Brain microvascular endothelial cell (primary cell): ENCODE data around the gene LRG1.

Experiments
- DNase-seq: peaks from one replicate; pipeline ENCODE4 v3.0.0-alpha.2; 2020
- H3K27ac ChIP-seq: fragments of 250-450 bp; sonication (Bioruptor Pico); 2 replicates; pipeline ENCODE4 v1.5.1; 2020; ENCODE audit warnings: mild to moderate bottlenecking, moderate library complexity
- H3K27me3 ChIP-seq: fragments of 250-450 bp; sonication (Bioruptor Pico); replicated peaks from 2 replicates; pipeline ENCODE4 v1.5.1; 2020; ENCODE audit warnings: mild to moderate bottlenecking
- H3K36me3 ChIP-seq: fragments of 250-450 bp; sonication (Bioruptor Pico); replicated peaks from 2 replicates; pipeline ENCODE4 v1.5.1; 2020; ENCODE audit warnings: mild to moderate bottlenecking
- H3K4me3 ChIP-seq: 2 replicates; pipeline ENCODE4 v1.5.1; 2011; ENCODE audit warnings: low read depth, mild to moderate bottlenecking, control low read depth, low read length, moderate library complexity
- in situ Hi-C: cut with HindIII; loops from 2 replicates; pipeline ENCODE4 v1.10.0; 2017; ENCODE audit warnings: low sequenced_read_pairs, low pct_ligation_motif_present
- TF ChIP-seq, protein P1 (sequence below): IDR thresholded peaks from 2 replicates; pipeline ENCODE4 v1.5.1; 2011; ENCODE audit warnings: low read depth, mild to moderate bottlenecking, moderate library complexity, low read length, control low read depth, inconsistent platforms; ENCODE audit errors: missing control alignments

The LRG1 gene

DNA sequence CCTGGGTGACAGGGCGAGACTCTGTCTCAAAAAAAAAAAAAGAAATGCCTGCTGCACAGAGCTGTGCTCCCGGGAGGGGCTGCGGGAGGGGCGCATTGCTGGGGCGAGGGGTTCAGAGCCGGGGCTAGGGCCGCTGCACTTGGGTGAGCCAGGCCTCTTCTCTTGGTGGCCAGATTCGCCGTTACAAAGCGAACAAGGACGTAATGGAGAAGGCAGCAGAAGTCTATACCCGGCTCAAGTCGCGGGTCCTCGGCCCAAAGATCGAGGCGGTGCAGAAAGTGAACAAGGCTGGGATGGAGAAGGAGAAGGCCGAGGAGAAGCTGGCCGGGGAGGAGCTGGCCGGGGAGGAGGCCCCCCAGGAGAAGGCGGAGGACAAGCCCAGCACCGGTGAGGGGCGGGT lies 40.5 kb downstream of the LRG1 start:
- DNase-seq: no peak
- Histone ChIP-seq H3K36me3 (peaks cover 64% of the 10 kb centered on the region), H3K4me3 (no peak overlapping the region), H3K27ac (no peak overlapping the region), H3K27me3 (no peaks in the 10 kb centered on the region)
- in situ Hi-C loops: no loop called here
- TF ChIP-seq, protein P1, sequence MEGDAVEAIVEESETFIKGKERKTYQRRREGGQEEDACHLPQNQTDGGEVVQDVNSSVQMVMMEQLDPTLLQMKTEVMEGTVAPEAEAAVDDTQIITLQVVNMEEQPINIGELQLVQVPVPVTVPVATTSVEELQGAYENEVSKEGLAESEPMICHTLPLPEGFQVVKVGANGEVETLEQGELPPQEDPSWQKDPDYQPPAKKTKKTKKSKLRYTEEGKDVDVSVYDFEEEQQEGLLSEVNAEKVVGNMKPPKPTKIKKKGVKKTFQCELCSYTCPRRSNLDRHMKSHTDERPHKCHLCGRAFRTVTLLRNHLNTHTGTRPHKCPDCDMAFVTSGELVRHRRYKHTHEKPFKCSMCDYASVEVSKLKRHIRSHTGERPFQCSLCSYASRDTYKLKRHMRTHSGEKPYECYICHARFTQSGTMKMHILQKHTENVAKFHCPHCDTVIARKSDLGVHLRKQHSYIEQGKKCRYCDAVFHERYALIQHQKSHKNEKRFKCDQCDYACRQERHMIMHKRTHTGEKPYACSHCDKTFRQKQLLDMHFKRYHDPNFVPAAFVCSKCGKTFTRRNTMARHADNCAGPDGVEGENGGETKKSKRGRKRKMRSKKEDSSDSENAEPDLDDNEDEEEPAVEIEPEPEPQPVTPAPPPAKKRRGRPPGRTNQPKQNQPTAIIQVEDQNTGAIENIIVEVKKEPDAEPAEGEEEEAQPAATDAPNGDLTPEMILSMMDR: no peak

DNA sequence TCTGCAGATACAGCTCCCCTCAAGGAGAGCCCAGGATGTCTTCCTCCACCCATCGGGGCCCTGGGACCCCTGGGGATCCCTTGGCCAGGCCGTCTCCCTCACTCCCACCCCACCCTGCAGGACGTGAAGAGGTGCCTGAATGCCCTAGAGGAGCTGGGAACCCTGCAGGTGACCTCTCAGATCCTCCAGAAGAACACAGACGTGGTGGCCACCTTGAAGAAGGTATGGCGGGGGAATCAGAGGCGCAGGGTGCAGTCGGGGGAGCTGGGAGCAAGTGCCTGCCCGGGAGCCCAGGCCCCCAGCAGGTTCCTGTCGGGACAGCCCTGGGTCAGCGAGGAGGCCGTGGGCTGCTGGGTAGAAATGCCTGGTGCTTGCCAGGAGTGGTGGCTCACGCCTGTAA lies 41.1 kb downstream of the LRG1 start:
- Histone ChIP-seq H3K27me3 (no peaks in the 10 kb centered on the region), H3K36me3 (peaks cover 70% of the 10 kb centered on the region)
- in situ Hi-C loops: no loop called here

DNA sequence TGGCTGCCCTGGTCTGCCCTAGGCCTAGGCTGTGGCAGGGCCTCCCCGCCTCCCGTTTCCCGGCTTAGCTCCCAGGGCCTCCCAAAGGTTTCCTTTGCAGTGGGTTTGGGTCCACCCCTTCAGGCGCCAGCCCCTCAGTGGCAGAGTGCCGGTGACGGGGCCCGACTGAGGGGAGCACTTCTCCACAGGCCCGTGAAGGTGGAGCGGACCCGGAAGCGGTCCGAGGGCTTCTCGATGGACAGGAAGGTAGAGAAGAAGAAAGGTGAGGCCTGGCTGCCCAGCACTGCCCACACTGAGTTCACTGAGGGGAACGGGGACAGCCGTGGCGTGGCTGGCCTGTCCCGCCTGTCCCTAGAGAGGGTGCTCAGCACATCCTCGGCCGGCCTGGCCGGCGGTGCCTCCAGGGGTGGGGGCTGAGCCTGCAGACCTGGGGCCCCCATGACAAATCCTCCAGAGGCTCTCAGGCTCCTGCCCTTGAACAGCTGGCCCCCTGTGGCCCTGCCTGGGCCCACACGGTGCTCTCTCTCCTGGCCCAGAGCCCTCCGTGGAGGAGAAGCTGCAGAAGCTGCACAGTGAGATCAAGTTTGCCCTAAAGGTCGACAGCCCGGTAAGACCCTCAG lies 42.0 kb downstream of the LRG1 start:
- peaks cover 74% of the 10 kb centered on the region for H3K36me3 ChIP-seq
- in situ Hi-C loops: no loop called here
- TF ChIP-seq, protein P1: no peak
- DNase-seq: no peak
- H3K27me3 ChIP-seq: no peaks in the 10 kb centered on the region
- no peak overlapping the region for H3K4me3 ChIP-seq
- H3K27ac ChIP-seq: no peak overlapping the region

More for the DNA sequence above, 41.1 kb downstream of the LRG1 start:
- no peak overlapping the region for H3K27ac ChIP-seq
- TF ChIP-seq, protein P1: no peak
- DNase-seq: no peak
- H3K4me3 ChIP-seq: no peak overlapping the region

DNA sequence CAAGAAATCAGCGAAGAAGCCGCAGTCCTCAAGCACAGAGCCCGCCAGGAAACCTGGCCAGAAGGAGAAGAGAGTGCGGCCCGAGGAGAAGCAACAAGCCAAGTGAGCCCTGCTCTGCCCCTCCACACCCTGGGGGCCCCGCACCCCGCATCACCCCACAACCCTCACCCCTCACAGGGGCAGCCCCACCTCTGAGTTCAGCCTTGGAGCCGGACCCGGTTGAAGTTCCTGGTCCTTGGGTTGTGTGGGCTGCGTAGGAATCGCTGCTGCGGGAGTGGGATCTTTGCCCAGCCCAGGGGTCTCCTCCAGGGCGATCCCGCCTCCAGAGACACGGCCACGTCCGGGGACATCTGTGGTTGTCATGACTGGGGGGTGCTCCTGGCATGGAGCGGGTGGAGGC lies 43.5 kb downstream of the LRG1 start:
- DNase-seq: no peak
- in situ Hi-C loops: no loop called here
- TF ChIP-seq, protein P1: no peak
- Histone ChIP-seq H3K4me3 (no peak overlapping the region), H3K27ac (no peak overlapping the region), H3K36me3 (peaks cover 79% of the 10 kb centered on the region), H3K27me3 (no peaks in the 10 kb centered on the region)

DNA sequence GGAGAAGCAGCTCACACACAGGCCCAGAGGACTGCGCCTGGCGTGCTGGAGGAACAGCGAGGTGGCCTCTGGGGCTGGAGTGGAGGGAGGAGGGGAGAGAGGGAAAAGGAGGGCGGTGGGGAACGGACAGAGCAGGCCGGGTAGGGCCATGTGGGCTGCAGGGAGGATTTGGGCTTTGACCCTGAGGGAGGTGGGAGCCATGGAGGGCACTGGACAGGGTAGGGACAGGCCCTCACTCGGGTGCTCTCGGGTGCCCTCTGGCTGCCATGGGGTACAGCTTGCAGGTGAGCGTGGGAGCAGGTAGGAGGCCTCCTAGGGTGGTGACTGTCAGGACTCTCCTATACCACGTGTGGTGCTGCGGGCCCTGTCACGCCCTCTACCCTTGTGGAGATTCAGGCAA lies 44.4 kb downstream of the LRG1 start:
- Histone ChIP-seq H3K27me3 (no peaks in the 10 kb centered on the region), H3K27ac (no peak overlapping the region), H3K4me3 (no peak overlapping the region), H3K36me3 (peaks cover 74% of the 10 kb centered on the region)
- TF ChIP-seq, protein P1: no peak
- no peak for DNase-seq
- in situ Hi-C loops: no loop called here

DNA sequence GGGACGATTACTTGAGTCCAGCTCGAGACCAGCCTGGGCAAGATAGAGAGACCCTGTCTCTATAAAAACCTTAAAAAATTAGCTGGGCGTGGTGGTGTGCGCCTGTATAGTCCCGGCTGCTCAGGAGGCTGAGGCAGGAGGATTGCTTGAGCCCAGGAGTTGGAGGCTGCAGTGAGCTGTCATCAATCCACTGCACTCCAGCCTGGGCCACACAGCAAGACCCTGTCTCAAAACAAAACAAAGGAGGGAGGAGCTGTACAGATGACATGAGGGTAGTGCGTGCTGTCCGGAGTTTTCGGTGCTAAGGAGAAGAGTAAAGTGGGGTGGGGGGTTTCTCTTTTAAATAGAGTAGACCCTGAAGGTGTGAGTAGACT lies 45.2 kb downstream of the LRG1 start:
- no peak overlapping the region for H3K27ac ChIP-seq
- DNase-seq: no peak
- TF ChIP-seq, protein P1: no peak
- H3K27me3 ChIP-seq: no peaks in the 10 kb centered on the region
- no peak overlapping the region for H3K4me3 ChIP-seq
- in situ Hi-C loops: no loop called here
- peaks cover 74% of the 10 kb centered on the region for H3K36me3 ChIP-seq
